DMS53 treated with DMSO at 0.1 percent for 48 hours (cell line): Measurements from ENCODE around the gene ILKAP.
A peak's percentile ranks its signal among the peaks of the same experiment; 100 is the strongest.

Experiments
- DNase-seq: peaks from one replicate; lab custom pipeline; 2025; ENCODE audit not compliant: unreplicated experiment; lab: John Stamatoyannopoulos, UW

Gene ILKAP

GRCh38 chr2:238237431-238238135 is 34.1 kb upstream of the ILKAP start:
- no peak for DNase-seq

GRCh38 chr2:238236571-238236970 is 33.1 kb upstream of the ILKAP start:
- no peak for DNase-seq

GRCh38 chr2:238235856-238236255 is 32.4 kb upstream of the ILKAP start:
- DNase-seq = no peak

GRCh38 chr2:238235331-238235732 is 31.8 kb upstream of the ILKAP start:
- no peak for DNase-seq

GRCh38 chr2:238233625-238234024 is 30.1 kb upstream of the ILKAP start:
- DNase-seq = no peak

- DNase-seq = no peak
These were observed 28.3 kb upstream of the ILKAP start for GRCh38 chr2:238231809-238232208.

GRCh38 chr2:238231251-238231793 is 27.8 kb upstream of the ILKAP start:
- DNase-seq = peak; percentile 54

GRCh38 chr2:238230699-238231098 is 27.2 kb upstream of the ILKAP start:
- no peak for DNase-seq

GRCh38 chr2:238228700-238229099 is 25.2 kb upstream of the ILKAP start:
- DNase-seq = no peak

GRCh38 chr2:238227587-238228032 is 24.1 kb upstream of the ILKAP start:
- no peak for DNase-seq

GRCh38 chr2:238226698-238227586 is 23.4 kb upstream of the ILKAP start:
- DNase-seq = no peak

- DNase-seq = no peak
These were observed 22.6 kb upstream of the ILKAP start for GRCh38 chr2:238225911-238226697.

- DNase-seq = no peak
These were observed 21.6 kb upstream of the ILKAP start for GRCh38 chr2:238225121-238225520.

- DNase-seq = no peak
These were observed 21.0 kb upstream of the ILKAP start for GRCh38 chr2:238224356-238225035.

- no peak for DNase-seq
These were observed 17.5 kb upstream of the ILKAP start for GRCh38 chr2:238220892-238221521.

- no peak for DNase-seq
These were observed 16.9 kb upstream of the ILKAP start for GRCh38 chr2:238220274-238220891.

- no peak for DNase-seq
These were observed 13.2 kb upstream of the ILKAP start for GRCh38 chr2:238216651-238217184.

- DNase-seq = no peak
These were observed 3.5 kb upstream of the ILKAP start for GRCh38 chr2:238207006-238207405.

GRCh38 chr2:238203973-238204683 is 633 bp upstream of the ILKAP start:
- no peak for DNase-seq
